Loucy (cell line): Measurements from ENCODE around the gene VIPR2.

Source experiments
- H2AFZ ChIP-seq: fragments of 200-600 bp; sonication (generic); 2 replicates; pipeline ENCODE4 v1.6.0; 2016; ENCODE audit warnings: antibody characterized with exemption, mild to moderate bottlenecking, low read length, moderate library complexity
- H3F3A ChIP-seq: fragments of 200-600 bp; 2 replicates; pipeline ENCODE4 v1.6.0; 2016; ENCODE audit warnings: antibody characterized with exemption, low read depth, mild to moderate bottlenecking
- H3K27me3 ChIP-seq: fragments of 200-600 bp; sonication (generic); 2 replicates; pipeline ENCODE4 v1.6.1; 2014; ENCODE audit warnings: low read length, mild to moderate bottlenecking; ENCODE audit not compliant: insufficient read depth, poor library complexity, severe bottlenecking
- H3K36me3 ChIP-seq: fragments of 200-600 bp; sonication (generic); 2 replicates; pipeline ENCODE4 v1.6.1; 2016; ENCODE audit warnings: low read length; ENCODE audit not compliant: insufficient read depth
- H3K4me1 ChIP-seq: fragments of 200-600 bp; sonication (generic); 2 replicates; pipeline ENCODE4 v1.5.1; 2014; ENCODE audit warnings: low read length, mild to moderate bottlenecking; ENCODE audit not compliant: insufficient read depth, poor library complexity, severe bottlenecking
- H3K4me2 ChIP-seq: fragments of 200-600 bp; sonication (generic); 2 replicates; pipeline ENCODE4 v1.6.0; 2014; ENCODE audit warnings: antibody characterized with exemption, low read length, low read depth, mild to moderate bottlenecking; ENCODE audit not compliant: poor library complexity, severe bottlenecking
- H3K4me3 ChIP-seq: fragments of 200-600 bp; sonication (generic); 2 replicates; pipeline ENCODE4 v1.5.1; 2014; ENCODE audit warnings: low read length, mild to moderate bottlenecking, mixed read lengths; ENCODE audit not compliant: poor library complexity, severe bottlenecking
- H3K79me2 ChIP-seq: fragments of 200-600 bp; sonication (generic); 2 replicates; pipeline ENCODE4 v1.6.1; 2014; ENCODE audit warnings: low read length; ENCODE audit not compliant: insufficient read depth
- H3K9ac ChIP-seq: fragments of 200-600 bp; sonication (generic); 2 replicates; pipeline ENCODE4 v1.6.0; 2014; ENCODE audit warnings: mild to moderate bottlenecking, low read depth, low read length, moderate library complexity; ENCODE audit not compliant: poor library complexity, severe bottlenecking
- H3K9me2 ChIP-seq: fragments of 200-600 bp; sonication (generic); replicated peaks from 2 replicates; pipeline ENCODE4 v1.6.1; 2016; ENCODE audit warnings: low read depth, low read length, mixed read lengths
- H3K9me3 ChIP-seq: fragments of 200-600 bp; sonication (generic); 2 replicates; pipeline ENCODE4 v1.6.1; 2014; ENCODE audit warnings: mild to moderate bottlenecking, antibody characterized with exemption, low read length, low read depth; ENCODE audit not compliant: insufficient read depth
- H4K20me1 ChIP-seq: fragments of 200-600 bp; sonication (generic); 2 replicates; pipeline ENCODE4 v1.6.0; 2014; ENCODE audit warnings: antibody characterized with exemption, low read length, mild to moderate bottlenecking; ENCODE audit not compliant: insufficient read depth, poor library complexity, severe bottlenecking
- CTCF ChIP-seq: fragments of 200-600 bp; sonication (generic); conservative IDR thresholded peaks from 2 replicates; pipeline ENCODE4 v1.5.1; 2014; ENCODE audit warnings: mild to moderate bottlenecking, antibody characterized with exemption, low read length
- EZH2phosphoT487 ChIP-seq: fragments of 200-600 bp; IDR thresholded peaks from 2 replicates; pipeline ENCODE4 v1.6.1; 2018; ENCODE audit warnings: antibody characterized with exemption, mild to moderate bottlenecking, moderate library complexity, borderline replicate concordance

The VIPR2 gene

GRCh38 chr7:159107161-159107892 is 37.3 kb downstream of the VIPR2 start:
- Histone ChIP-seq H3K79me2 (no peaks in the 10 kb centered on the region), H3F3A (no peaks in the 10 kb centered on the region), H3K9me3 (peaks cover 15% of the 10 kb centered on the region; the same call in 1 of the 2 replicates), H3K9ac (no peak overlapping the region), H4K20me1 (no peaks in the 10 kb centered on the region), H3K9me2 (no peaks in the 10 kb centered on the region), H3K4me2 (no peak overlapping the region), H3K27me3 (no peaks in the 10 kb centered on the region), H3K4me3 (no peak overlapping the region), H2AFZ (no peak overlapping the region), H3K4me1 (no peaks in the 10 kb centered on the region), H3K36me3 (no peaks in the 10 kb centered on the region)
- TF ChIP-seq EZH2phosphoT487, result no peak
- TF ChIP-seq CTCF, result no peak

GRCh38 chr7:159105832-159106811 is 38.5 kb downstream of the VIPR2 start:
- TF ChIP-seq EZH2phosphoT487 (no peak), CTCF (no peak)
- H3K4me2 ChIP-seq, result peak overlapping the region; percentile 16

GRCh38 chr7:159105066-159105780 is 39.4 kb downstream of the VIPR2 start:
- Histone ChIP-seq H3F3A (no peaks in the 10 kb centered on the region), H3K27me3 (no peaks in the 10 kb centered on the region), H3K4me1 (no peaks in the 10 kb centered on the region), H3K36me3 (no peaks in the 10 kb centered on the region), H3K9ac (no peak overlapping the region), H3K4me3 (no peak overlapping the region), H4K20me1 (no peaks in the 10 kb centered on the region), H2AFZ (no peak overlapping the region), H3K9me3 (peaks cover 20% of the 10 kb centered on the region; the same call in 1 of the 2 replicates), H3K4me2 (no peak overlapping the region), H3K79me2 (no peaks in the 10 kb centered on the region), H3K9me2 (no peaks in the 10 kb centered on the region)
- TF ChIP-seq CTCF, result no peak

More at GRCh38 chr7:159105832-159106811, 38.5 kb downstream of the VIPR2 start:
- H3K9ac ChIP-seq, result no peak overlapping the region
- H3K27me3 ChIP-seq, result no peaks in the 10 kb centered on the region
- no peaks in the 10 kb centered on the region for H3K4me1 ChIP-seq
- H3F3A ChIP-seq, result no peaks in the 10 kb centered on the region
- no peak overlapping the region for H2AFZ ChIP-seq
- no peaks in the 10 kb centered on the region for H3K9me2 ChIP-seq
- H4K20me1 ChIP-seq, result no peaks in the 10 kb centered on the region
- peaks cover 16% of the 10 kb centered on the region; the same call in 1 of the 2 replicates for H3K9me3 ChIP-seq
- no peaks in the 10 kb centered on the region for H3K36me3 ChIP-seq
- H3K4me3 ChIP-seq, result no peak overlapping the region
- H3K79me2 ChIP-seq, result no peaks in the 10 kb centered on the region
